Spleen (tissue), 7 donors: ENCODE data around the gene SULT1C3.

ENCODE experiments used
- CTCF ChIP-seq, 11 experiments: fragments of 200-600 bp in 7 of 11; fragments of 450-650 bp in 4 of 11; sonication (generic) in 4 of 11; IDR thresholded peaks in 8 of 11; conservative IDR thresholded peaks in 3 of 11; 1 replicate in 7 of 11; 2 replicates in 4 of 11; pipeline versions ENCODE4 v1.4.0 to v1.8.0; 2016 to 2021; ENCODE audit warnings: antibody characterized with exemption in 11 of 11, inconsistent platforms in 4 of 11, mild to moderate bottlenecking in 1 of 11
- POLR2A ChIP-seq, 3 donors: fragments of 450-650 bp; IDR thresholded peaks; one replicate each; pipeline ENCODE4 v1.5.1; 2017; ENCODE audit warnings: antibody characterized with exemption in 3 of 3, mild to moderate bottlenecking in 1 of 3
- POLR2AphosphoS5 ChIP-seq, 3 donors: sonication (generic); formaldehyde crosslinking; IDR thresholded peaks; one replicate each; pipeline ENCODE4 v1.5.1; 2017; ENCODE audit warnings: antibody characterized with exemption in 3 of 3
- donor health status: DM: no; HTN: no; CAD: no; lungs with moderate emphysema.
- donor health status: DM: no; HTN: no; CAD: no.
- donor health status: DM: no; HTN: no; CAD: no.

DNA sequence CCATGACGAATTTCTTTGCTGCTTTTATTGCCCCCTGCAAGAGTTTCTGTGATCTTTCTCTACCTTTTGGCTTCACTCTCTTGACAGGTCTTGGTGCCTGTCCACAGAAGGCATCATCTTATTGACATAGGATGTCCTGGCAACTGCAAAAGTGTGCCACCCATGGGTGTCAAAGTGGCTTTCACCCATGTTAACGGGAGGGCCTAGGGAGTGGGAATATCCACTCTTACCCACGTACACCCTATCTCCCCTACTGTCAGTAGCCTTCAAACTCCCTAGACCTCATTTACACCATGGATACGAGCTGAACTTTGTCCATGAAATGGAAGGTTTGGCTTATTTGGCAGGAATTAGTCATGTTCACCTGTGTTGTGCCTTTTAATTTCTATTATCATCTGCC, 16.2 kb upstream of the SULT1C3 start:
- TF ChIP-seq CTCF (IDR thresholded peaks at IDR 0.05 in 8 of 11, conservative IDR thresholded peaks at IDR 0.05 in 3 of 11) = no peak
- TF ChIP-seq POLR2A (IDR thresholded peaks at IDR 0.05) = no peak
- TF ChIP-seq POLR2AphosphoS5 (IDR thresholded peaks at IDR 0.05) = no peak
